Astrocyte of the cerebellum (primary cell): ENCODE measurements around the gene SNHG17.
"Not testable (repeated sequence)": the region's sequence is repeated elsewhere in the genome, so short reads cannot be mapped to it uniquely, and the experiment has no call there.

Experiments
- DNase-seq: peaks from one replicate; pipeline ENCODE4 v3.0.0-alpha.2; 2011; ENCODE audit warnings: low read depth
- H3K4me3 ChIP-seq: 2 replicates; pipeline ENCODE4 v1.5.1; 2011; ENCODE audit warnings: mild to moderate bottlenecking, low read depth, low read length, moderate library complexity
- in situ Hi-C: cut with HindIII; loops from 2 replicates; pipeline ENCODE4 v1.10.0; 2017; ENCODE audit warnings: low sequenced_read_pairs
- TF ChIP-seq, protein P1 (sequence below): IDR thresholded peaks from 2 replicates; pipeline ENCODE4 v1.5.1; 2012; ENCODE audit warnings: low read length, low read depth, moderate library complexity, mild to moderate bottlenecking; ENCODE audit errors: missing control alignments

Gene SNHG17

DNA sequence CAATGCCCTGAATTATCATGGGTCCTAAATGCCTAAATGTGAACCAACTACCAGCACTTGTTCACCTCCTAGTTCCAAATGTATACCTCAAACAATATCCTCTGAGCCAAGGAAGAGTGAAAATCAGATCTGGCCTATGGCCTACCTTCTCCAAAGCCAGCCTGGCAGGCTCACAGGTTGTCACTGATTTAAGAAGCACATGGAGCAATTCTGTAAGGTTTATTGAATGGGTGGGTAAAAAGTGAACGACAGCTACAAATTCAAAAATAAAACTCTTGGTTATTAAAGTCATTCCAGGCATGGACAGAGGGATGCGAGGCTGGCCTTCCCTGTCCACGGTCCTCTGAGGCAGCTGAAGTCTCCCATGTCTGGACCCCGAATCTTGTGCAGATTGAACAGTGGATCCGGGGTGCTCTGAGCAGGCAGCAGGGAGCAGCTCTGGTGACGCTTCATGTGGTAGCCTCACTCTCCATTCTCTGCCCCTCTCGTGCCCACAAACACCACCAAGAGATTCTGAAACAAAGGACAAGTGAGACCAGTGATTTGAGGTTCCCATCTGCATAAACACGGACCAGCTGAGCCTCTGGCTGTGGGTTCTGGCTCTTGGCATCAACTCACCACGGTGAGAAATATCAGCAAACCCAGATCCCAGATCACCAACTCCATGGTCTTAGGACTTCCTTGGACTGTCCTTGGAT is 14.6 kb downstream of the SNHG17 start:
- no peak overlapping the region for H3K4me3 ChIP-seq
- no peak for DNase-seq
- in situ Hi-C loops: no loop called here
- TF ChIP-seq, protein P1, sequence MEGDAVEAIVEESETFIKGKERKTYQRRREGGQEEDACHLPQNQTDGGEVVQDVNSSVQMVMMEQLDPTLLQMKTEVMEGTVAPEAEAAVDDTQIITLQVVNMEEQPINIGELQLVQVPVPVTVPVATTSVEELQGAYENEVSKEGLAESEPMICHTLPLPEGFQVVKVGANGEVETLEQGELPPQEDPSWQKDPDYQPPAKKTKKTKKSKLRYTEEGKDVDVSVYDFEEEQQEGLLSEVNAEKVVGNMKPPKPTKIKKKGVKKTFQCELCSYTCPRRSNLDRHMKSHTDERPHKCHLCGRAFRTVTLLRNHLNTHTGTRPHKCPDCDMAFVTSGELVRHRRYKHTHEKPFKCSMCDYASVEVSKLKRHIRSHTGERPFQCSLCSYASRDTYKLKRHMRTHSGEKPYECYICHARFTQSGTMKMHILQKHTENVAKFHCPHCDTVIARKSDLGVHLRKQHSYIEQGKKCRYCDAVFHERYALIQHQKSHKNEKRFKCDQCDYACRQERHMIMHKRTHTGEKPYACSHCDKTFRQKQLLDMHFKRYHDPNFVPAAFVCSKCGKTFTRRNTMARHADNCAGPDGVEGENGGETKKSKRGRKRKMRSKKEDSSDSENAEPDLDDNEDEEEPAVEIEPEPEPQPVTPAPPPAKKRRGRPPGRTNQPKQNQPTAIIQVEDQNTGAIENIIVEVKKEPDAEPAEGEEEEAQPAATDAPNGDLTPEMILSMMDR: no peak

DNA sequence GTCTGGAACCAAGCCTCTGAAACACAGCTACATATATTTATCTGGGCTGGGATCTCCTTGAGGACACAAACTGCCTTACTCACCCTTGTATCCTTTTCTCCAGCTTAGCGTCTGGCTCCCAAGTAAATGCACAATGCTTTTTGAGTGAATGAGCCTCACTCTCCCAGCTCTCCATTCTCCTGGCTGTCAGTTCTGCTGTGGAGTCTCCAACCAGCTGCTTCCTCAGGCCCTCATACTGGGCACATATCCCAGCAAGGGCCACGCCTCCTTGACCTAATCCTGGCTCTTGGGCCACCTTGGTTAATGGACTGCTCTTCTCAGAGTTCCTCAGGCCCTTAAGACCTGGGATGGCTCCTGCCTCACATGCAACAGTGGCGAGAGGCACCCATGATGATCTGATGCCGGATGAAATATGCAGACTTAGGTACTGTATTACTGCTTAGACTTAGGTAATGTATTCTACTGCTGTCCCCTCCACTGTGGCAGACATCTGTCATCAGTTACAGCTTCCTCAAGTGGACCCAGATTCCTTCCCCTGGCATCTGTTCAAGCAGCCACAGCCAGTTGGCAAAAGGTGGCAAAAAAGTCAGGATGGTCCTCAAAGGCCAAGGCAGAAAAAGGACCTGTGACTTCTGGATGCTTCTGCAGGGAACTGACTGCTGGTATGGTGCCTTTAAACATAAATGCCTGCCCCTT is 16.5 kb downstream of the SNHG17 start:
- H3K4me3 ChIP-seq: no peak overlapping the region
- in situ Hi-C loops: no loop called here
- no peak for DNase-seq
- TF ChIP-seq, protein P1: no peak

DNA sequence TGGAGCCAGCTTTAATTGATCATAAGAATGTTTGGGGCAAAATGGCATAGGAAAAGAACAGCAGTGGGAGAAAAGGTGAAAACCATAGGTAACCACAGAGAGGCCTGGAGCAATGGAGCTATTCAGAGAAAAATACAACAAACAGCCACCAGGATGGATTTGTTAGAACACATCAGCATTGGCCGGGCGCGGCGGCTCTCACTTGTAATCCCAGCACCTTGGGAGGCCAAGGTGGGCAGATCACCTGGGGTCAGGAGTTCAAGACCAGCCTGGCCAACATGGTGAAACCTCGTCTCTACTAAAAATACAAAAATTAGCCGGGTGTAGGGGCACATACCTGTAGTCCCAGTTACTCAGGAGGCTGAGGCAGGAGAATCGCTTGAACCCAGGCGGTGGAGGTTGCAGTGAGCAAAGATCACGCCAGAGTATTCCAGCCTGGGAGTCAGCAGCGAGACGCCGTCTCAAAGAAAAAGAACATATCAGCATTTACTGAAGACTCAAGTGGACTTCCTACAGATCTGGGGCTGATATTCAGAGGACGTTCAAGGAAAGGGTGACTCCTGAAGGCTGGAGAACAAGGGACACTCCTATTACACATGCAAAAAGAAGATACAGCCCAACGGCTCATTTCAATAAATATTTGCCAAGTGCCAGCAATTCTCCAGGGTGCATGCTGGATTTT is 20.2 kb downstream of the SNHG17 start:
- DNase-seq: no peak
- TF ChIP-seq, protein P1: no peak
- in situ Hi-C loops: no loop called here
- H3K4me3 ChIP-seq: no peak overlapping the region

DNA sequence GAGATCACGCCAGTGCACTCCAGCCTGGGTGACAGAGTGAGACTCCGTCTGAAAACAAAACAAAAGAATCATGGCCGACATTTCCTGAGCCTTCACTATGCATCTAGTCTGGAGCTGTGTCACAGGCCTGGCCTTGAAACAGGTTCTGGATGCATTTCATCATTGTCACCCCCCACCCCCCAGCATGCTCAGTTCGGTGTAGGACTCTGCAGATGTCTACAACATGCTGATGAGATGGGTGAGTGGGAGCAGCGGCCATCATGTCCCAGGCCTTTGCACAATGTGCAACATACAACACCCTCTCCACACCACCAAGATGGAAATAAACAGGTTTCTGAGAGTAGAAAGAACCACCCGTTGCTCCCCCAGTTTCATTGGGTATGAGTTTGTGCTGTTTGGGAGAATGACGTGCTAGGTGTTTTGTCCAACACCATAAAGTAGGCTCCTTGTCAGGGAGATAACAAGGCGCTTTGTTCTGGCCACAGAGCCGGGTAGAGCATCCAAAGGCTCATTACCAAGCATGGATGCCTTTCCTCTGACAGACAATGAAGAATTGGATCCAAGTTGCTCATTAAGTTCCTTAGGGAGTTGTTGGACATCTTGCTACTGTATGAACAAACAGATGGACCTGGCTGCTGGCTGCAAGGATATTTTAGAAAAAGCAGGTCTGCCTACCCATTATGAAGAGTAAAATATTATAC is 22.1 kb downstream of the SNHG17 start:
- DNase-seq: no peak
- in situ Hi-C loops: no loop called here
- H3K4me3 ChIP-seq: no peak overlapping the region
- TF ChIP-seq, protein P1: no peak

DNA sequence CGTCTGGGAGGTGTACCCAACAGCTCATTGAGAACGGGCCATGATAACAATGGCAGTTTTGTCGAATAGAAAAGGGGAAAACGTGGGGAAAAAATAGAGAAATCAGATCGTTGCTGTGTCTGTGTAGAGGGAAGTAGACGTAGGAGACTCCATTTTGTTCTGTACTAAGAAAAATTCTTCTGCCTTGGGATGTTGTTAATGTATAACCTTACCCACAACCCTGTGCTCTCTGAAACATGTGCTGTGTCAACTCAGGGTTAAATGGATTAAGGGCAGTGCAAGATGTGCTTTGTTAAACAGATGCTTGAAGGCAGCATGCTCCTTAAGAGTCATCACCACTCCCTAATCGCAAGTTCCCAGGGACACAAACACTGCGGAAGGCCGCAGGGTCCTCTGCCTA is 27.3 kb downstream of the SNHG17 start:
- H3K4me3 ChIP-seq, DNase-seq, in situ Hi-C loops: not testable (repeated sequence)

DNA sequence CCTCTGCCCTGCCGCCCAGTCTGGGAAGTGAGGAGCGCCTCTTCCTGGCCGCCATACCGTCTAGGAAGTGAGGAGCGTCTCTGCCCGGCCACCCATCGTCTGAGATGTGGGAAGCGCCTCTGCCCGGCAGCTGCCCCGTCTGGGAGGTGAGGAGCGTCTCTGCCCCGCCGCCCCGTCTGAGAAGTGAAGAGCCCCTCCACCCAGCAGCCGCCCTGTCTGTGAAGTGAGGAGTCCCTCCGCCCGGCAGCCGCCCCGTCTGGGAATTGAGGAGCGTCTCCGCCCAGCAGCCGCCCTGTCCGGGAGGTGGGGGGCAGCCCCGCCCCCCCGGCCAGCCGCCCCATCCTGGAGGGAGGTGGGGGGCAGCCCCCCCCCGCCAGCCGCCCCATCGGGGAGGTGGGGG is 27.8 kb downstream of the SNHG17 start:
- no peak for DNase-seq
- TF ChIP-seq, protein P1: no peak
- no peak overlapping the region for H3K4me3 ChIP-seq
- in situ Hi-C loops: no loop called here
